ENCODE data around the gene HECTD1.
A peak's percentile ranks its signal among the peaks of the same experiment; 100 is the strongest.
"Not testable (repeated sequence)": the region's sequence is repeated elsewhere in the genome, so short reads cannot be mapped to it uniquely, and the experiment has no call there.

The HECTD1 gene

GRCh38 chr14:31228533-31228932, 20.9 kb upstream of the HECTD1 start:
- DNase-seq (ENCODE audit: low read depth) = no peak

GRCh38 chr14:31224808-31225207, 17.2 kb upstream of the HECTD1 start:
- DNase-seq (ENCODE audit: low read depth) = no peak

- DNase-seq (ENCODE audit: low read depth) = no peak
Observed at GRCh38 chr14:31223331-31223730, 15.7 kb upstream of the HECTD1 start.

GRCh38 chr14:31222834-31223233, 15.2 kb upstream of the HECTD1 start:
- no peak for DNase-seq (ENCODE audit: low read depth)

- no peak for DNase-seq (ENCODE audit: low read depth)
Observed at GRCh38 chr14:31221266-31221665, 13.7 kb upstream of the HECTD1 start.

- DNase-seq (ENCODE audit: low read depth) = no peak
Observed at GRCh38 chr14:31219169-31219568, 11.6 kb upstream of the HECTD1 start.

GRCh38 chr14:31216359-31216758, 8.8 kb upstream of the HECTD1 start:
- DNase-seq (ENCODE audit: low read depth) = no peak

GRCh38 chr14:31212893-31213292, 5.3 kb upstream of the HECTD1 start:
- no peak for DNase-seq (ENCODE audit: low read depth)

- no peak for DNase-seq (ENCODE audit: low read depth)
Observed at GRCh38 chr14:31209605-31210004, 2.0 kb upstream of the HECTD1 start.

- no peak for DNase-seq (ENCODE audit: low read depth)
Observed at GRCh38 chr14:31208546-31209424, 1.2 kb upstream of the HECTD1 start.

GRCh38 chr14:31207287-31207754, 272 bp downstream of the HECTD1 start:
- DNase-seq (ENCODE audit: low read depth) = no peak

GRCh38 chr14:31206536-31207286, 882 bp downstream of the HECTD1 start:
- DNase-seq (ENCODE audit: low read depth) = peak; percentile 29

- no peak for DNase-seq (ENCODE audit: low read depth)
Observed at GRCh38 chr14:31205681-31206535, 1.7 kb downstream of the HECTD1 start.

GRCh38 chr14:31204593-31205534, 2.7 kb downstream of the HECTD1 start:
- DNase-seq (ENCODE audit: low read depth) = no peak

- DNase-seq (ENCODE audit: low read depth) = not testable (repeated sequence)
Observed at GRCh38 chr14:31203899-31204592, 3.5 kb downstream of the HECTD1 start.

- DNase-seq (ENCODE audit: low read depth) = no peak
Observed at GRCh38 chr14:31203414-31203742, 4.2 kb downstream of the HECTD1 start.

GRCh38 chr14:31201111-31201510, 6.5 kb downstream of the HECTD1 start:
- DNase-seq (ENCODE audit: low read depth) = no peak

GRCh38 chr14:31200702-31200990, 6.9 kb downstream of the HECTD1 start:
- no peak for DNase-seq (ENCODE audit: low read depth)

GRCh38 chr14:31197671-31198070, 9.9 kb downstream of the HECTD1 start:
- no peak for DNase-seq (ENCODE audit: low read depth)

GRCh38 chr14:31196839-31197492, 10.6 kb downstream of the HECTD1 start:
- no peak for DNase-seq (ENCODE audit: low read depth)
